SK-N-SH treated with all-trans-retinoic acid at 6 μM for 48 hours (cell line): Measurements from ENCODE around the gene HSPA9.

Experiments used
- ATAC-seq: fragments of 200-7000 bp; cut with Tn5 transposase; 3 replicates; pipeline ENCODE4 v1.9.1; 2020; ENCODE audit warnings: mild to moderate bottlenecking, moderate library complexity
- ARNTL ChIP-seq: fragments of 450-650 bp; formaldehyde crosslinking; IDR thresholded peaks from 2 replicates; pipeline ENCODE4 v1.5.0; 2020; ENCODE audit warnings: low read depth, mild to moderate bottlenecking, moderate library complexity, borderline replicate concordance
- BACH2 ChIP-seq: fragments of 250-450 bp; sonication (Bioruptor Pico); IDR thresholded peaks from 2 replicates; pipeline ENCODE4 v1.9.0; 2021; ENCODE audit warnings: mild to moderate bottlenecking, borderline replicate concordance
- CSDC2 ChIP-seq: fragments of 250-450 bp; sonication (Bioruptor Pico); IDR thresholded peaks from 2 replicates; pipeline ENCODE4 v1.5.0; 2020; ENCODE audit warnings: mild to moderate bottlenecking, moderate library complexity
- ESRRG ChIP-seq: fragments of 250-450 bp; sonication (Bioruptor Pico); IDR thresholded peaks from 2 replicates; pipeline ENCODE4 v1.6.1; 2021; ENCODE audit warnings: mild to moderate bottlenecking
- GLIS3 ChIP-seq: fragments of 250-450 bp; sonication (Bioruptor Pico); IDR thresholded peaks from 2 replicates; pipeline ENCODE4 v1.5.0; 2020; ENCODE audit warnings: mild to moderate bottlenecking, moderate library complexity
- ISL1 ChIP-seq: fragments of 250-450 bp; sonication (Bioruptor Pico); IDR thresholded peaks from 2 replicates; pipeline ENCODE4 v2.1.2; 2022; ENCODE audit warnings: mild to moderate bottlenecking, moderate library complexity
- OSR1 ChIP-seq: fragments of 250-450 bp; sonication (Bioruptor Pico); IDR thresholded peaks from 2 replicates; pipeline ENCODE4 v1.8.0; 2022; ENCODE audit warnings: moderate library complexity, mild to moderate bottlenecking, inconsistent platforms
- PATZ1 ChIP-seq: fragments of 250-450 bp; sonication (Bioruptor Pico); IDR thresholded peaks from 2 replicates; pipeline ENCODE4 v1.8.0; 2020; ENCODE audit warnings: mild to moderate bottlenecking, moderate library complexity, borderline replicate concordance
- PPARA ChIP-seq: fragments of 250-450 bp; sonication (Bioruptor Pico); IDR thresholded peaks from 2 replicates; pipeline ENCODE4 v1.5.0; 2020; ENCODE audit warnings: mild to moderate bottlenecking, borderline replicate concordance
- SNAI2 ChIP-seq: fragments of 250-450 bp; sonication (Bioruptor Pico); IDR thresholded peaks from 2 replicates; pipeline ENCODE4 v1.5.0; 2020; ENCODE audit warnings: mild to moderate bottlenecking, moderate library complexity
- TCF4 ChIP-seq: fragments of 250-450 bp; sonication (Bioruptor Pico); IDR thresholded peaks from 2 replicates; pipeline ENCODE4 v1.8.0; 2021; ENCODE audit warnings: mild to moderate bottlenecking, moderate library complexity, borderline replicate concordance
- ZFP3 ChIP-seq: fragments of 250-450 bp; sonication (Bioruptor Pico); IDR thresholded peaks from 2 replicates; pipeline ENCODE4 v1.5.0; 2020; ENCODE audit warnings: mild to moderate bottlenecking, moderate library complexity
- ZNF565 ChIP-seq: fragments of 450-650 bp; formaldehyde crosslinking; conservative IDR thresholded peaks from 2 replicates; pipeline ENCODE4 v1.5.0; 2020; ENCODE audit warnings: low read depth, mild to moderate bottlenecking, moderate library complexity
- ZNF70 ChIP-seq: fragments of 450-650 bp; formaldehyde crosslinking; IDR thresholded peaks from 2 replicates; pipeline ENCODE4 v1.5.0; 2020; ENCODE audit warnings: mild to moderate bottlenecking, moderate library complexity
- ZNF8 ChIP-seq: fragments of 450-650 bp; formaldehyde crosslinking; IDR thresholded peaks from 2 replicates; pipeline ENCODE4 v1.5.0; 2020; ENCODE audit warnings: mild to moderate bottlenecking, moderate library complexity
- TF ChIP-seq, protein P1 (sequence below): fragments of 250-450 bp; sonication (Bioruptor Pico); IDR thresholded peaks from 2 replicates; pipeline ENCODE4 v1.8.0; 2021; ENCODE audit warnings: low read depth, mild to moderate bottlenecking, moderate library complexity, borderline replicate concordance
- TF ChIP-seq, protein P2 (sequence below): fragments of 250-450 bp; sonication (Bioruptor Pico); IDR thresholded peaks from 2 replicates; pipeline ENCODE4 v1.5.1; 2020; ENCODE audit warnings: low read depth, mild to moderate bottlenecking, moderate library complexity
- TF ChIP-seq, protein P3 (sequence below): fragments of 250-450 bp; sonication (Bioruptor Pico); IDR thresholded peaks from 2 replicates; pipeline ENCODE4 v1.5.0; 2020; ENCODE audit warnings: mild to moderate bottlenecking, moderate library complexity
- TF ChIP-seq, protein P4 (sequence below): fragments of 250-450 bp; sonication (Bioruptor Pico); IDR thresholded peaks from 2 replicates; pipeline ENCODE4 v1.5.1; 2021; ENCODE audit warnings: mild to moderate bottlenecking, moderate library complexity

Gene HSPA9

GRCh38 chr5:138557677-138558076, 17.5 kb downstream of the HSPA9 start:
- TF ChIP-seq, protein P1, sequence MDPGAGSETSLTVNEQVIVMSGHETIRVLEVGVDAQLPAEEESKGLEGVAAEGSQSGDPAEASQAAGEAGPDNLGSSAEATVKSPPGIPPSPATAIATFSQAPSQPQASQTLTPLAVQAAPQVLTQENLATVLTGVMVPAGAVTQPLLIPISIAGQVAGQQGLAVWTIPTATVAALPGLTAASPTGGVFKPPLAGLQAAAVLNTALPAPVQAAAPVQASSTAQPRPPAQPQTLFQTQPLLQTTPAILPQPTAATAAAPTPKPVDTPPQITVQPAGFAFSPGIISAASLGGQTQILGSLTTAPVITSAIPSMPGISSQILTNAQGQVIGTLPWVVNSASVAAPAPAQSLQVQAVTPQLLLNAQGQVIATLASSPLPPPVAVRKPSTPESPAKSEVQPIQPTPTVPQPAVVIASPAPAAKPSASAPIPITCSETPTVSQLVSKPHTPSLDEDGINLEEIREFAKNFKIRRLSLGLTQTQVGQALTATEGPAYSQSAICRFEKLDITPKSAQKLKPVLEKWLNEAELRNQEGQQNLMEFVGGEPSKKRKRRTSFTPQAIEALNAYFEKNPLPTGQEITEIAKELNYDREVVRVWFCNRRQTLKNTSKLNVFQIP (CRISPR knock-in tag), result no peak
- no peak for TF ChIP-seq ZFP3 (CRISPR knock-in tag)
- TF ChIP-seq PPARA, result no peak
- TF ChIP-seq, protein P2, sequence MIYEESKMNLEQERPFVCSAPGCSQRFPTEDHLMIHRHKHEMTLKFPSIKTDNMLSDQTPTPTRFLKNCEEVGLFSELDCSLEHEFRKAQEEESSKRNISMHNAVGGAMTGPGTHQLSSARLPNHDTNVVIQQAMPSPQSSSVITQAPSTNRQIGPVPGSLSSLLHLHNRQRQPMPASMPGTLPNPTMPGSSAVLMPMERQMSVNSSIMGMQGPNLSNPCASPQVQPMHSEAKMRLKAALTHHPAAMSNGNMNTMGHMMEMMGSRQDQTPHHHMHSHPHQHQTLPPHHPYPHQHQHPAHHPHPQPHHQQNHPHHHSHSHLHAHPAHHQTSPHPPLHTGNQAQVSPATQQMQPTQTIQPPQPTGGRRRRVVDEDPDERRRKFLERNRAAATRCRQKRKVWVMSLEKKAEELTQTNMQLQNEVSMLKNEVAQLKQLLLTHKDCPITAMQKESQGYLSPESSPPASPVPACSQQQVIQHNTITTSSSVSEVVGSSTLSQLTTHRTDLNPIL (CRISPR knock-in tag), result no peak
- TF ChIP-seq, protein P3, sequence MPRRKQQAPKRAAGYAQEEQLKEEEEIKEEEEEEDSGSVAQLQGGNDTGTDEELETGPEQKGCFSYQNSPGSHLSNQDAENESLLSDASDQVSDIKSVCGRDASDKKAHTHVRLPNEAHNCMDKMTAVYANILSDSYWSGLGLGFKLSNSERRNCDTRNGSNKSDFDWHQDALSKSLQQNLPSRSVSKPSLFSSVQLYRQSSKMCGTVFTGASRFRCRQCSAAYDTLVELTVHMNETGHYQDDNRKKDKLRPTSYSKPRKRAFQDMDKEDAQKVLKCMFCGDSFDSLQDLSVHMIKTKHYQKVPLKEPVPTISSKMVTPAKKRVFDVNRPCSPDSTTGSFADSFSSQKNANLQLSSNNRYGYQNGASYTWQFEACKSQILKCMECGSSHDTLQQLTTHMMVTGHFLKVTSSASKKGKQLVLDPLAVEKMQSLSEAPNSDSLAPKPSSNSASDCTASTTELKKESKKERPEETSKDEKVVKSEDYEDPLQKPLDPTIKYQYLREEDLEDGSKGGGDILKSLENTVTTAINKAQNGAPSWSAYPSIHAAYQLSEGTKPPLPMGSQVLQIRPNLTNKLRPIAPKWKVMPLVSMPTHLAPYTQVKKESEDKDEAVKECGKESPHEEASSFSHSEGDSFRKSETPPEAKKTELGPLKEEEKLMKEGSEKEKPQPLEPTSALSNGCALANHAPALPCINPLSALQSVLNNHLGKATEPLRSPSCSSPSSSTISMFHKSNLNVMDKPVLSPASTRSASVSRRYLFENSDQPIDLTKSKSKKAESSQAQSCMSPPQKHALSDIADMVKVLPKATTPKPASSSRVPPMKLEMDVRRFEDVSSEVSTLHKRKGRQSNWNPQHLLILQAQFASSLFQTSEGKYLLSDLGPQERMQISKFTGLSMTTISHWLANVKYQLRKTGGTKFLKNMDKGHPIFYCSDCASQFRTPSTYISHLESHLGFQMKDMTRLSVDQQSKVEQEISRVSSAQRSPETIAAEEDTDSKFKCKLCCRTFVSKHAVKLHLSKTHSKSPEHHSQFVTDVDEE (CRISPR knock-in tag), result no peak
- no peak for TF ChIP-seq ARNTL (CRISPR knock-in tag)
- TF ChIP-seq ZNF70 (CRISPR knock-in tag), result no peak
- no peak for TF ChIP-seq BACH2 (CRISPR knock-in tag)
- TF ChIP-seq, protein P4, sequence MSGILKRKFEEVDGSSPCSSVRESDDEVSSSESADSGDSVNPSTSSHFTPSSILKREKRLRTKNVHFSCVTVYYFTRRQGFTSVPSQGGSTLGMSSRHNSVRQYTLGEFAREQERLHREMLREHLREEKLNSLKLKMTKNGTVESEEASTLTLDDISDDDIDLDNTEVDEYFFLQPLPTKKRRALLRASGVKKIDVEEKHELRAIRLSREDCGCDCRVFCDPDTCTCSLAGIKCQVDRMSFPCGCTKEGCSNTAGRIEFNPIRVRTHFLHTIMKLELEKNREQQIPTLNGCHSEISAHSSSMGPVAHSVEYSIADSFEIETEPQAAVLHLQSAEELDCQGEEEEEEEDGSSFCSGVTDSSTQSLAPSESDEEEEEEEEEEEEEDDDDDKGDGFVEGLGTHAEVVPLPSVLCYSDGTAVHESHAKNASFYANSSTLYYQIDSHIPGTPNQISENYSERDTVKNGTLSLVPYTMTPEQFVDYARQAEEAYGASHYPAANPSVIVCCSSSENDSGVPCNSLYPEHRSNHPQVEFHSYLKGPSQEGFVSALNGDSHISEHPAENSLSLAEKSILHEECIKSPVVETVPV (CRISPR knock-in tag), result no peak
- TF ChIP-seq OSR1 (CRISPR knock-in tag), result no peak
- TF ChIP-seq ZNF565 (CRISPR knock-in tag), result no peak
- no peak for TF ChIP-seq TCF4 (CRISPR knock-in tag)
- no peak for TF ChIP-seq SNAI2 (CRISPR knock-in tag)
- TF ChIP-seq GLIS3 (CRISPR knock-in tag), result no peak
- TF ChIP-seq PATZ1 (CRISPR knock-in tag), result no peak
- no peak for TF ChIP-seq ZNF8 (CRISPR knock-in tag)
- no peak for TF ChIP-seq ISL1 (CRISPR knock-in tag)
- TF ChIP-seq ESRRG, result no peak
- TF ChIP-seq CSDC2, result no peak
- TF ChIP-seq, all 23 proteins: peak for 0
- ATAC-seq, result no peak

DNA sequence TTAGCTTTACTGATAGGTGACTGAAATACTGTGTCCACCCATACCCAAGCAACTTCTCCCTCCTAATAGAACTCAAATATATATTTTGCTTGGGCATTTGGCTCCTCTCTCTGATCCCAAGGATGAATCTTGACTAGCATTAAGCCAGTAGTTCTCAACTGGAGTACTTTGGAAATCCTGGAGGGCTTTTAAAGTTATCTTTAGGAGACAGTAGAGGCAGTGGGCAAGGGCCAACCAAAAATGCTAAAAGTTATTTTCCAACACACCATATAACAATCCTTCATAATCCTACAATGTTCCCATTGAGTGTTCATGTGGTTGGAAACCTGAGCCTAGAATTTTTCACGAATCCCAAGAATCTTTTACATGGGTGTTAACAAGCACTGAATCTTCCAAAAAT, 21.1 kb downstream of the HSPA9 start:
- no peak for TF ChIP-seq ZNF565 (CRISPR knock-in tag)
- TF ChIP-seq TCF4 (CRISPR knock-in tag), result no peak
- no peak for TF ChIP-seq BACH2 (CRISPR knock-in tag)
- TF ChIP-seq PPARA, result no peak
- TF ChIP-seq, protein P3 (CRISPR knock-in tag), result no peak
- TF ChIP-seq, protein P4 (CRISPR knock-in tag), result no peak
- TF ChIP-seq, all 23 proteins: peak for 0
- ATAC-seq, result no peak
